Measurements from ENCODE around the gene JAKMIP1. TPM values are rescaled to one million over a fixed set of nuclear protein-coding genes. Genes with fewer than 3 reads are reported as not detected.
A peak's percentile ranks its signal among the peaks of the same experiment; 100 is the strongest.

JAKMIP1 gene
- total and polyA plus RNA-seq, 4 donors: 0.08 to 0.46 (median 0.22) TPM

DNA sequence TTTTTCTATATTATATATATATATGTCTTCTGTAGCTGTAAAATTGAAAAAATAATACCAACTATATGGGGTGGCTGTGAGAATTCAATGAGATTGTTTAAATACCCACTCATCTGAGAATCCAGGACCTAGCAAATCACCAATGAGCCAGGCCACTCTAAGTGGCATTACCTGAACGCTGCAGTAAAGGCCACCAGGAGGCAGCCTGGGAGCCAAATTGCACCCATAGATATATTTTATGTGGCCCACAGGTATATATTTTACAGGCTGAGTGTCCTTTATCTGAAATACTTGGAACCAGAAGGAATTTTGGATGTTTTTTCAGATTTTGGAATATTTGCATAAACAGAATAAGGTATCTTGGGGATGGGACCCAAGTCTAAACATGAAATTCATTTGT, 124.0 kb downstream of the JAKMIP1 start:
- 55 to 63% methylated on average over 1 of the region's 1 CpG for WGBS, 2 donors
- TF ChIP-seq, protein P1, sequence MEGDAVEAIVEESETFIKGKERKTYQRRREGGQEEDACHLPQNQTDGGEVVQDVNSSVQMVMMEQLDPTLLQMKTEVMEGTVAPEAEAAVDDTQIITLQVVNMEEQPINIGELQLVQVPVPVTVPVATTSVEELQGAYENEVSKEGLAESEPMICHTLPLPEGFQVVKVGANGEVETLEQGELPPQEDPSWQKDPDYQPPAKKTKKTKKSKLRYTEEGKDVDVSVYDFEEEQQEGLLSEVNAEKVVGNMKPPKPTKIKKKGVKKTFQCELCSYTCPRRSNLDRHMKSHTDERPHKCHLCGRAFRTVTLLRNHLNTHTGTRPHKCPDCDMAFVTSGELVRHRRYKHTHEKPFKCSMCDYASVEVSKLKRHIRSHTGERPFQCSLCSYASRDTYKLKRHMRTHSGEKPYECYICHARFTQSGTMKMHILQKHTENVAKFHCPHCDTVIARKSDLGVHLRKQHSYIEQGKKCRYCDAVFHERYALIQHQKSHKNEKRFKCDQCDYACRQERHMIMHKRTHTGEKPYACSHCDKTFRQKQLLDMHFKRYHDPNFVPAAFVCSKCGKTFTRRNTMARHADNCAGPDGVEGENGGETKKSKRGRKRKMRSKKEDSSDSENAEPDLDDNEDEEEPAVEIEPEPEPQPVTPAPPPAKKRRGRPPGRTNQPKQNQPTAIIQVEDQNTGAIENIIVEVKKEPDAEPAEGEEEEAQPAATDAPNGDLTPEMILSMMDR (IDR thresholded peaks at IDR 0.05; ENCODE audit: control extremely low read depth, extremely low read depth): no peak
- DNase-seq (no peak), ATAC-seq (ENCODE audit: insufficient read depth, low FRiP score) (no peak)
- Histone ChIP-seq H3K4me3 (no peak overlapping the region), H3K4me1 (ENCODE audit: control insufficient read depth in 5 of 5, insufficient read depth in 5 of 5, low read length in 5 of 5) (no peaks in the 10 kb centered on the region), H3K27me3 (ENCODE audit: control insufficient read depth in 3 of 3, insufficient read depth in 3 of 3, low read length in 2 of 3) (no peaks in the 10 kb centered on the region), H3K9ac (ENCODE audit: insufficient read depth in 1 of 2, low read length in 2 of 2) (no peak overlapping the region), H3K36me3 (ENCODE audit: control insufficient read depth in 4 of 4, insufficient read depth in 4 of 4, low read length in 4 of 4) (no peaks in the 10 kb centered on the region), H3K27ac (ENCODE audit: low read depth in 1 of 2, low read length in 1 of 2) (no peak overlapping the region), H3K9me3 (ENCODE audit: control insufficient read depth in 4 of 4, insufficient read depth in 3 of 4, low read length in 3 of 4) (peaks cover 0 to 5% (median 0%) of the 10 kb centered on the region in 4 donors)

DNA sequence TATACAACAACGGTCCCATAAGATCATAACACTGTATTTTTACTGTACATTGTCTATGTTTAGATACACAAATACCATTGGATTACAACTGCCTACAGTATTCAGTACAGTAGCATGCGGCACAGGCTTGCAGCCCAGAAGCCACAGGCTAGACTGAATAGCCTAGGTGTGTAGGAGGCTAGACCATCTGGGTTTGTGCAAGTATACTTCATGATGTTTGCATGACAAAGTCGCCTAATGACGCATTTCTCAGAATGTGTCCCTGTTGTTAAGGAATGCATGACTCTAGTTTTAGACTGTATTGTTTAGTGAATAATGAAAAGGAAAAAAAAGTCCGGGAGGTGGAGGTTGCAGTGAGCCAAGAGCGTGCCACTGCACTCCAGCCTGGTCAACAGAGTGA, 125.6 kb downstream of the JAKMIP1 start:
- WGBS, 2 donors: 91 to 92% methylated on average over 6 of the region's 6 CpGs
- H3K9me3 ChIP-seq (ENCODE audit: control insufficient read depth in 4 of 4, insufficient read depth in 3 of 4, low read length in 3 of 4): no peaks in the 10 kb centered on the region
- ATAC-seq (ENCODE audit: insufficient read depth, low FRiP score): no peak
- H3K27ac ChIP-seq (ENCODE audit: low read depth in 1 of 2, low read length in 1 of 2): no peak overlapping the region
- H3K4me1 ChIP-seq (ENCODE audit: control insufficient read depth in 5 of 5, insufficient read depth in 5 of 5, low read length in 5 of 5): no peaks in the 10 kb centered on the region
- H3K9ac ChIP-seq (ENCODE audit: insufficient read depth in 1 of 2, low read length in 2 of 2): no peak overlapping the region
- no peaks in the 10 kb centered on the region for H3K36me3 ChIP-seq (ENCODE audit: control insufficient read depth in 4 of 4, insufficient read depth in 4 of 4, low read length in 4 of 4)
- TF ChIP-seq, protein P1 (IDR thresholded peaks at IDR 0.05; ENCODE audit: control extremely low read depth, extremely low read depth): no peak
- no peaks in the 10 kb centered on the region for H3K27me3 ChIP-seq (ENCODE audit: control insufficient read depth in 3 of 3, insufficient read depth in 3 of 3, low read length in 2 of 3)
- DNase-seq: no peak
- H3K4me3 ChIP-seq: no peak overlapping the region

- WGBS, 2 donors: 49 to 61% methylated on average over 8 of the region's 8 CpGs
- no peaks in the 10 kb centered on the region for H3K36me3 ChIP-seq (ENCODE audit: control insufficient read depth in 4 of 4, insufficient read depth in 4 of 4, low read length in 4 of 4)
- no peak overlapping the region for H3K27ac ChIP-seq (ENCODE audit: low read depth in 1 of 2, low read length in 1 of 2)
- no peak for ATAC-seq (ENCODE audit: insufficient read depth, low FRiP score)
- peak in 1 of 3 donors; percentile 40 for DNase-seq
- no peak overlapping the region for H3K4me3 ChIP-seq
- peaks cover 0 to 4% (median 0%) of the 10 kb centered on the region in 4 donors for H3K9me3 ChIP-seq (ENCODE audit: control insufficient read depth in 4 of 4, insufficient read depth in 3 of 4, low read length in 3 of 4)
- TF ChIP-seq, protein P1 (IDR thresholded peaks at IDR 0.05; ENCODE audit: control extremely low read depth, extremely low read depth): no peak
- H3K4me1 ChIP-seq (ENCODE audit: control insufficient read depth in 5 of 5, insufficient read depth in 5 of 5, low read length in 5 of 5): no peaks in the 10 kb centered on the region
- no peak overlapping the region for H3K9ac ChIP-seq (ENCODE audit: insufficient read depth in 1 of 2, low read length in 2 of 2)
- H3K27me3 ChIP-seq (ENCODE audit: control insufficient read depth in 3 of 3, insufficient read depth in 3 of 3, low read length in 2 of 3): no peaks in the 10 kb centered on the region
Measured at GRCh38 chr4:6071959-6072720, 128.2 kb downstream of the JAKMIP1 start.
